ENCODE data around the gene CHEK2.

CHEK2 gene

DNA sequence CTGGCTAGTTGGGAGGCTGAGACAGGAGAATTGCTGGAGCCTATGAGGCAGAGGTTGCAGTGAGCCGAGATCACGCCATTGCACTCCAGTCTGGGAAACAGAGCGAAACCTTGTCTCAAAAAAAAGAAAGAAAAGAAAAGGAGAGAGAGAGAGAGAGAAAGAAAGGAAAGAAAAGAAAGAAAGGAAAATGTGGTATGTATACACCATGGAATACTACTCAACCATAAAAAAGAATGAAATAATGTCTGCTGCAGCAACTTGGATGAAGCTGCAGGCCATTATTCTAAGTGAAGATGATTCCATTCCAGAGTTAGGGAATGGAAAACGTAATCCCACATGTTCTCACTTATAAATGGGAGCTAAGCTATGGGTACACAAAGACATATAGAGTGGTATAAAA, 92.8 kb downstream of the CHEK2 start:
- DNase-seq (ENCODE audit: extremely low read depth, low read depth), result no peak
- TF ChIP-seq, protein P1, sequence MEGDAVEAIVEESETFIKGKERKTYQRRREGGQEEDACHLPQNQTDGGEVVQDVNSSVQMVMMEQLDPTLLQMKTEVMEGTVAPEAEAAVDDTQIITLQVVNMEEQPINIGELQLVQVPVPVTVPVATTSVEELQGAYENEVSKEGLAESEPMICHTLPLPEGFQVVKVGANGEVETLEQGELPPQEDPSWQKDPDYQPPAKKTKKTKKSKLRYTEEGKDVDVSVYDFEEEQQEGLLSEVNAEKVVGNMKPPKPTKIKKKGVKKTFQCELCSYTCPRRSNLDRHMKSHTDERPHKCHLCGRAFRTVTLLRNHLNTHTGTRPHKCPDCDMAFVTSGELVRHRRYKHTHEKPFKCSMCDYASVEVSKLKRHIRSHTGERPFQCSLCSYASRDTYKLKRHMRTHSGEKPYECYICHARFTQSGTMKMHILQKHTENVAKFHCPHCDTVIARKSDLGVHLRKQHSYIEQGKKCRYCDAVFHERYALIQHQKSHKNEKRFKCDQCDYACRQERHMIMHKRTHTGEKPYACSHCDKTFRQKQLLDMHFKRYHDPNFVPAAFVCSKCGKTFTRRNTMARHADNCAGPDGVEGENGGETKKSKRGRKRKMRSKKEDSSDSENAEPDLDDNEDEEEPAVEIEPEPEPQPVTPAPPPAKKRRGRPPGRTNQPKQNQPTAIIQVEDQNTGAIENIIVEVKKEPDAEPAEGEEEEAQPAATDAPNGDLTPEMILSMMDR (IDR thresholded peaks at IDR 0.05; ENCODE audit: low read depth, low read length), result no peak

DNA sequence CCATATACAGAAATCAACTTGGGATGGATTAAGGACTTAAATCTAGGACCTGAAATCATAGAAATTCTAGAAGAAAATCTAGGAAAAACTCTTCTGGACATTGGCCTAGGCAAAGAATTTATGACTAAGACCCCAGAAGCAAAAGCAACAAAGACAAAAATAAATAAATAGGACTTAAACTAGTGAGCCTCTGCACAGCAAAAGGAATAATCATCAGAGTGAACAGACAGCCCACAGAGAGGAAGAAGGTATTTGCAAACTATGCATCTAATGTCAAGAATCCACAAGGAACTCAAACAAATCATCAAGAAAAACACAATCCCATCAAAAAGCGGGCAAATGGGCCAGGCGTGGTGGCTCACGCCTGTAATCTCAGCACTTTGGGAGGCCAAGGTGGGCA, 94.4 kb downstream of the CHEK2 start:
- DNase-seq (ENCODE audit: extremely low read depth, low read depth), result no peak
- TF ChIP-seq, protein P1 (IDR thresholded peaks at IDR 0.05; ENCODE audit: low read depth, low read length), result no peak

DNA sequence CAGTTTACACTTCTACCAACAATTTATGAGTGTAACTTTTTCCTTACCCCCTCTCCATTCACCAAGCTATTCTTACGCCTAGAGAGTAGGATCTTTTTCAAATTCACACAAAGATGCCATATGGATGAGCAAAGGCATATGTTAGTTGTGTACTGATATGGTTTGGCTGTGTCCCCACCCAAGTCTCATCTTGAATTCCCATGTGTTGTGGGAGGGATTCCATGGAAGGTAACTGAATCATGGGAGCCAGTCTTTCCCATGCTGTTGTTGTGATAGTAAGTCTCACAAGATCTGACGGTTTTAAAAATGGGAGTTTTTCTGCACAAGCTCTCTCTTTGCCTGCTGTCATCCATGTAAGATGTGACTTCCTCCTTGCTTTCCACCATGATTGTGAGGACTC, 102.3 kb downstream of the CHEK2 start:
- DNase-seq (ENCODE audit: extremely low read depth, low read depth), result no peak

More for the DNA sequence above, 102.3 kb downstream of the CHEK2 start:
- TF ChIP-seq, protein P1 (IDR thresholded peaks at IDR 0.05; ENCODE audit: low read depth, low read length), result no peak
